Peyer's patch (tissue), 4 donors: ENCODE measurements around the gene SCN7A. TPM values are rescaled to one million over a fixed set of nuclear protein-coding genes. Genes with fewer than 3 reads are reported as not detected.
"Not testable (repeated sequence)": the region's sequence is repeated elsewhere in the genome, so short reads cannot be mapped to it uniquely, and the experiment has no call there.

ENCODE experiments used
- DNase-seq, 3 donors: peaks; one replicate each; pipeline ENCODE4 v3.0.0-alpha.2; 2017 to 2019
- H3K27ac ChIP-seq, 4 donors: fragments of 200-600 bp; sonication (generic); one replicate each; pipeline ENCODE4 v1.5.1; 2016 to 2019
- H3K27me3 ChIP-seq, 2 donors: fragments of 200-600 bp; sonication (generic); one replicate each; pipeline ENCODE4 v1.5.1; 2019
- H3K36me3 ChIP-seq, 3 donors: fragments of 200-600 bp; sonication (generic); one replicate each; pipeline ENCODE4 v1.5.1; 2016 to 2019
- H3K4me1 ChIP-seq, 4 donors: fragments of 200-600 bp; sonication (generic); one replicate each; pipeline ENCODE4 v1.5.1; 2016 to 2019
- H3K4me3 ChIP-seq, 4 donors: fragments of 200-600 bp; sonication (generic); 1 replicate in 3 of 4; 2 replicates in 1 of 4; pipeline ENCODE4 v1.5.1; 2016 to 2019; ENCODE audit warnings: mild to moderate bottlenecking in 1 of 4
- H3K9me3 ChIP-seq, 4 donors: fragments of 200-600 bp; sonication (generic); one replicate each; pipeline ENCODE4 v1.5.1; 2016 to 2019; ENCODE audit warnings: mild to moderate bottlenecking in 1 of 4
- CTCF ChIP-seq, 6 experiments: fragments of 450-650 bp in 4 of 6; fragments of 200-600 bp in 2 of 6; sonication (generic) in 1 of 6; IDR thresholded peaks; one replicate each; pipeline ENCODE4 v1.5.1; 2017 to 2019; ENCODE audit warnings: antibody characterized with exemption in 6 of 6, mild to moderate bottlenecking in 3 of 6, moderate library complexity in 1 of 6
- POLR2A ChIP-seq, 2 donors: fragments of 450-650 bp; IDR thresholded peaks; one replicate each; pipeline ENCODE4 v1.5.1; 2017; ENCODE audit warnings: antibody characterized with exemption in 2 of 2, mild to moderate bottlenecking in 2 of 2, moderate library complexity in 2 of 2
- total RNA-seq, 4 donors: library from RNA; depleted of rRNA; stranded (reverse); fragments of >200 nt; gene quantifications; one replicate each; pipeline ENCODE4 v1.1.0, GENCODE V29; 2016

SCN7A gene
- total RNA-seq, 4 donors from 2014 or later, result 2.8 to 5.0 (median 3.2) TPM

DNA sequence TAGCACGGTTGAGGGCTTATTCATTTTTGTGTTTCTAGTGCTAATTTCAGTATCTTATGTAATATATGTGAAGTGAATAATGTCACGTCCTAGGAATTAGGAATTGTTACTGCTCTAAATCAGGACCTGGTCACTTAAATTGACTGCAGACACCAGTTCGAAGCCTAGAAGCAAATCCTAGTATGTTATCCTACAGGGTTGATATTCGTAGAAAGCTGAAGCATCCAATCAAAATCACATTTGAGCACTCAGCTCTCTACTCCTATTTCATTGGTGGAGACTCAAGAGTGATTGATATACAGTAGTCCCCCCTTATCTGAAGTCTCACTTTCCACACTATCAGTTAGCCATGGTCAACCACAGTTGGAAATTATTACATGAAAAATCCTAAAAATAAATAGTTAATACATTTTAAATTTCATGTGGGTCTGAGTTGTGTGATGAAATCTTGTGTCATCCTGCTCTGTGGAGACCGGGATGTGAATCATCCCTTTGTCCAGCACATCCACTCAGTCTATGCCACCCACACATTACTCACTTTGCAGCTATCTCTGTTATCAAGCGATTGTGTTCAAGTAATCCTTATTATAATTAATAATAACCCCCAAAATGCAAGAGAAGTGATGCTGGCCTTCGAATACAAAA lies 83.1 kb downstream of the SCN7A start:
- no peaks in the 10 kb centered on the region for H3K27me3 ChIP-seq
- H3K36me3 ChIP-seq, result no peaks in the 10 kb centered on the region
- no peak for DNase-seq
- H3K27ac ChIP-seq, result no peak overlapping the region
- H3K4me3 ChIP-seq, result no peak overlapping the region
- no peaks in the 10 kb centered on the region for H3K4me1 ChIP-seq
- H3K9me3 ChIP-seq, result no peaks in the 10 kb centered on the region
- TF ChIP-seq POLR2A (IDR thresholded peaks at IDR 0.05) (no peak), CTCF (IDR thresholded peaks at IDR 0.05) (no peak)

- H3K4me1 ChIP-seq, H3K9me3 ChIP-seq, H3K27ac ChIP-seq, DNase-seq, H3K27me3 ChIP-seq, H3K4me3 ChIP-seq, H3K36me3 ChIP-seq: not testable (repeated sequence)
Measured at GRCh38 chr2:166407746-166408145, 86.3 kb downstream of the SCN7A start.

- Histone ChIP-seq H3K4me1 (no peaks in the 10 kb centered on the region), H3K27me3 (no peaks in the 10 kb centered on the region), H3K36me3 (no peaks in the 10 kb centered on the region), H3K4me3 (no peak overlapping the region), H3K27ac (no peak overlapping the region), H3K9me3 (no peaks in the 10 kb centered on the region)
- TF ChIP-seq CTCF (IDR thresholded peaks at IDR 0.05), result no peak
- no peak for TF ChIP-seq POLR2A (IDR thresholded peaks at IDR 0.05)
- DNase-seq, result no peak
Measured at GRCh38 chr2:166406374-166406773, 87.7 kb downstream of the SCN7A start.

DNA sequence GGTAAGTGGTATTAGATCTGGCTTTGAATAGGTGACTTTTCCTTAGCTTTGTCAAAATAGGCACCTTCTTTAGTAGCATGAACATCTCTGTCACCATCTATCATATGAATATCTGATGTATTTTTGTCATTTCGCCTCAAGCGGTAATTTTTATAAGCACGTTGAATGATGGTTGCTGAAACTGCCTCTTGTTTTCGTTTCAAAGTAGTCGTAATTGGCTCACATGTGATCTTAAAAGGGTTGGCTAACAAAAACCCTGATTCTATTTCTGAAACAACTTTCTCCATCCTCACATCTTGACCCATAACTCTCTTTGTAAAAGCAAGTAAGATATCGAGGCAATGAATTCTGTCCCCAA lies 88.5 kb downstream of the SCN7A start:
- Histone ChIP-seq H3K27ac (no peak overlapping the region), H3K36me3 (no peaks in the 10 kb centered on the region), H3K9me3 (no peaks in the 10 kb centered on the region), H3K4me1 (no peaks in the 10 kb centered on the region), H3K4me3 (no peak overlapping the region), H3K27me3 (no peaks in the 10 kb centered on the region)
- DNase-seq, result no peak
- TF ChIP-seq CTCF (IDR thresholded peaks at IDR 0.05), result no peak
- no peak for TF ChIP-seq POLR2A (IDR thresholded peaks at IDR 0.05)

DNA sequence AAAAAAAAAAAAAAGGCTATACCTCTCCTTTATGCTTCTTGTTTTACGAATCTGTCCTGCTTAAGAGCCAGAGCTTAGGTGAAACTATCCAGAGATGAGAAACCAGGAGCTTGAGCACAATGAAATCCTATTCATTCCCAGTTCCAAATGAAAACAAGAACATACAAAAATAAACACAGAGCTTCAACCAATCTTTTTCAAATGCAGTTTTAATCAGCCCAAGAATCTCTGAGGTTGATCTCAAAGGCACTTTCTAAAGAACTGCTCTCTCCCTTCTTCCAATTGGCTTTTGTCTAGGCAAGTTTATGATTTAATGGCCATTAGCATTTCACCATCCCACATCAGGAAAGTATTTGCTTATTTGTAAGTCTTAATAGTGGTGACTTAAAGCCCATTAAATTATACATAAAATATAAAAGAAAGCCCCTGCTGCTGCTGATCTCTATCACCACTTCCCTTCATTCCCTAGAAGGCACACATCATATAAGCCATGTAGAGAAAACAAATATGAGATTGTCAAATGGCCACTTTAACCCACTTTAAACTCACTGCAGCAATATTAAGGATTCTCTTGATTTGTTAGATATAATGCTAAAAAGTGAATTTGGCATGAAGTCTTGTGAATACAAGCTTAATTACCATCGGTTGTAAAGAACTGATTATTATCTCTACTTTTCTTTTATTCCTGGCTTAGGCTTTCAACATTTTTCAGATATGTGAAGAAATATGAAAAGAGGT lies 89.0 kb downstream of the SCN7A start:
- DNase-seq, result no peak
- no peaks in the 10 kb centered on the region for H3K36me3 ChIP-seq
- H3K9me3 ChIP-seq, result no peaks in the 10 kb centered on the region
- H3K27me3 ChIP-seq, result no peaks in the 10 kb centered on the region
- H3K27ac ChIP-seq, result no peak overlapping the region
- H3K4me1 ChIP-seq, result no peaks in the 10 kb centered on the region
- no peak for TF ChIP-seq CTCF (IDR thresholded peaks at IDR 0.05)
- TF ChIP-seq POLR2A (IDR thresholded peaks at IDR 0.05), result no peak
- no peak overlapping the region for H3K4me3 ChIP-seq

- Histone ChIP-seq H3K9me3 (no peaks in the 10 kb centered on the region), H3K36me3 (no peaks in the 10 kb centered on the region), H3K4me1 (no peaks in the 10 kb centered on the region), H3K27me3 (no peaks in the 10 kb centered on the region), H3K27ac (no peak overlapping the region), H3K4me3 (no peak overlapping the region)
- DNase-seq, result no peak
- TF ChIP-seq CTCF (IDR thresholded peaks at IDR 0.05), result no peak
- TF ChIP-seq POLR2A (IDR thresholded peaks at IDR 0.05), result no peak
Measured at GRCh38 chr2:166394245-166394644, 99.8 kb downstream of the SCN7A start.
